GM19099 (cell line): ENCODE data around the gene FAM241B.

Experiments used
- POLR2A ChIP-seq: IDR thresholded peaks from 3 replicates; pipeline ENCODE4 v1.6.1; 2011; ENCODE audit warnings: low read depth; ENCODE audit not compliant: insufficient read length; ENCODE audit errors: extremely low read depth

Gene FAM241B

DNA sequence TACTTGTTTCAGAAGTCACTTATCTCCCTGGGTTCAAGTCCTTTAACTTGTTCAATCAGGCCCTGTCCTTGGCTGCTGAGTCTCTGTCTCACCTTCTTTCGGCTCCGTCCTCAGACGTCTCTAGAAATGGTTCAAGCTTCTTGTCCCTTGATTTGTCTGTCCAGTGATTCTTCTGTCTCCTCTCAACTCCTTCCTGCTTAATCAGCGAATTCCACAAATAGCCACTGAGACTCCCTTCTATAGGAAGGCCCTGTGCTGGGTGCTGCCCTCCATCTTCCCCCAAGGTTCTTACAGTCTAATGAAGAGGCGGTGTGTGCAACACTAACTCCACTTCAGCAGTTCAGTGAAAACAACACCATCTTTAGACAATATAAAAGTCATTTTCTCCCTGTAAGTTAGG is 12.7 kb downstream of the FAM241B start:
- TF ChIP-seq POLR2A, result no peak

DNA sequence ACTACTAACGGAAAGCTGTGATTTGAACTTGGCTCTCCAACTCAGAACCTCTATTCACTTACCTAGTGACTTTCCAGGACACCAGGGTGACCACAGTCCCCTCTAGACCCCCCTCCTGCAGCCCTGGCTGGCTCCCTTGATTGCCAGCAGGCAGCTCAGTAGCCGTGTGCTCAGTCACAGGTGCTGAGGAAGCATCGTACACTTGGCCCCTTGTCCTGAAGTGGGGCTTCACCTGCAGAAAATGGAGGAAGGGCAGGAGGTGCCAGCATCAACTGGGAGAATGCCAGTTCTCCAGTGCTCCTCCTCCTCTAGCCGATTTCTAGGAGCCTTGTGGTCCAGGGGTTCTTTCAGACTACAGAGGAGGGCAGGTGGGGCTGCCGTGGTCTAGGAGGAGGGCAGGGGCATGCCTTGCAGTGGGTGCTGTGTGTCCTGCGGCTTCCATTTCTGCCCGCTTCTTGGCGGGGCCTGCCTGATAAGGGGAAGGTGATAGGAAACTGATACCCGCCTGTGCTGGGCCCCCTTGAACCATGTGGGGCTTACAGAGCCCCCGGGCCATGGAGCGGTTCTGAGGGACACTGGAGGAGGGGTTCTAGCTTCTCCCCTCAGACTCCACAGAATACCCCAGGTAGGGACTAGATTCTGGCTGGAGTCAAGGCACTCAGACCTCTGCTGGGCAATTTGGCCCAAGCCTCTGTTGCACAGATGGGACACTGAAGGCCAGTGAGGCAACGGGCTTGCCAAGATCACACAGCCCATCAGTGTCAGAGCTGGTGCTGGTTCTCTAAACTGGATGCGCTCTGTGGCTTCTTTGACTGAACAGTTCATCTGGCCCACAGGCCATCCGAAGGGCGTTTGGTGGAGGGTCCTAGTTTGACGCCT is 14.0 kb downstream of the FAM241B start:
- no peak for TF ChIP-seq POLR2A

DNA sequence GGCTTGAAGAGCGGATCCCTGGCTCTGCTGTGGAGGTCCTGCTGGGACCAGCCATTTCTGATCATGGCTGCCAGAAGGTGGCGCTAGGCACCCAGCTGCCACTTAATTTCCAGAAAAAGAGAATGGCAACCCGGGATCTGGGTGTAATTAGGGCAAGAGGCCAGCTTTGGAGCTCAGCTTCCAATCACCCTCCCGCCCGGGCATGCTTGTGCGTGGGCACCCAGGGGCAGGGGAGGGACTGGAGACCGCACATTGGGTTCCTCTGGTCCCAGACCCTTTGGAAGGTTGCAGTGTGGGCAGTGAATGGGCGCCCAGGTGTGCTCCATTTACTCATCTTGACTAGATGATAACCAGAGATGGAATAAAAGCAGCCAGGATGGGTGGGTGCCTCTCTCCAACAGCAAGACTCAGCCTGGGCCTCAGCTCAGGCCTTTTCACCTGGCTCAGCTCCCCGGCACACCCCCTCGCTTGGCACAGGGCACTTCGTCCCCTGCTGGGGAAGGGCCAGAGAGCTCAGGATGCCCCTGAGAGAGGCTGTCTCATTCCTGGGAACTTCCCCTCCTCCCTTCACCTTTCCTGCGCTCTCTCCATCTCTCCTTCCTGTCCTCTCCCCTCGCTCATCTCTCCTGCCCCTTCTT is 14.7 kb downstream of the FAM241B start:
- TF ChIP-seq POLR2A, result no peak

DNA sequence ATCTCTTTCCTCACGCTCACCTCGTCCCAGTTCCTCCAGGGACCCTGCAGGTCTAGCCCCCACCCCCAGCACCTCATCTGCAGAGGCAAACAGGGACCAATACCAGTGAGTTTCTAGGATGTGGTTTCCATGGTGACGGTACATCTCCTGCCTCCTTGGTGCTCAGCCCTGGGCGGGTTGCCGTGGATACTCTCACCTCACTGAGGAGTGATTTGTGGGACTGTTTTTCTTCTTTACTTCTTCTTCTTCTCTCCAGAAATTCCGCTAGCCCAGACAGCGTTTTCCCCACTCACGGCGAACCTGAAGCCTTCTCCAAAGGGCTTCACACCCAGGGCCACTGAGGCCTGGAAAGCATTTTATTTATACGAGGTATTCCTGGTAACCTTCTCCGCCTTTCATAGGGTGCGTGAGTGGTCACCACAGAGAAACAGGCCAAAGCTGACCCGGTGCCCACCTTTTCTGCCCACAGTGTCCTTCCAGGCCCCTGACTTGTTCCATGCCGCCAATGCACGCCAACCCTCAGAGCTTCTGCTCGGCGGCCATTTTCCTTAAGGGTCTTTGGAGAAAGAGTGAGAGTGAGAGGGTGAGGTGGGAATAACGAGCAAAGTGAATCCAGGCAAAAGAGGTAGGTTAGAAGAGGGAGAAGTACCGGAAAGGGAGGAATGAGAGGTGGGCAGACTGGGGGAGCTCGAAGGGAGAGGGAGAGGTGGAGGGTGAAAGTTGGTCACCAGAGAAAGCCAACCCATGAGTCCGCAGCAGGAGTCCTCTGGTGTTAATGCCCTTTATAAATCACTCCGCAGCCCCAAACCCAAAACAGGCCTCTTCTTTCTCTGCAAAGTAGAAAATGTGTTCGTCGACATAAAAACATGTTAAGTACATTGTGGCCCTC is 15.5 kb downstream of the FAM241B start:
- no peak for TF ChIP-seq POLR2A

DNA sequence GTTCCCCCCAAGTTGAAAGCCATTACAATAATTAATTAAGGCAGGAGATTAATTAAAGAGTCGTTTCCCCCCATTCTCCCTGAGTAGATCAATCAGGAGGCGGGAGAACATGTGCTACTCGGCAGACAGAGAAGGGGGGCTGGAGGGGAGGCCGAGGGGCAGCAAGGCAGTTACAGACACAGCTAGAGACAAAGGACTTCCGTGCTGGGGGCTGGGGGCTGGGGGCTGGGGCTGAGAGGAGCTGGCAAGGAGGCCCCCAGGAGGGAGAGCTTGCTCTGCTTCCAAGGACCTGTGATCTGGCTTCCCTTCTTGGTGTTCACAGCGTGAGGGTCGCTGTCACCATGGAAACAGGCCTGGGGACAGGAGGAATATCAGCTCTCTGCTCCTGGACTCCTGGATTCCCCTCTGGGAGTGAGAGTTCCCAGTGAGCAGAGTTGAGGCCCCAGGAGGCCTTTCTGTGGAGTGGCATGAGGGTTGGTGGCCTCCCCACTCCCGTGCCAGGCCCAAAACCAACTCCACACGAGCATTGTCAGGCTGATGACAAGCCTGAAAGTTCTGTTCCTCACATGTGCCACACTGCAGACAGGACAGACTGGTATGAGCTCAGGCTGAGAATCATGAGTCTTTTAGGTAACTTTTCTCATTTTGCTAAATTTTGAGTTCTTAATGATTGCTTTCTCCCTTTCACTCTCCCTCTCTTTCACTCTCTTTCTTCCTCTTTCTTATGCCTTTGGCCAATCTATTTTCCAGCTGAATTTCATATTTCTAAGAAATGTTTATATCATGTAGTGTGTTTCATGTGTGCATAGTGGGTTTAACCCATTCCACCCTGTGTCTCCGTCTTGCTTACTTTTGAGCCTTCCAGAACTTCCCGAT is 16.4 kb downstream of the FAM241B start:
- no peak for TF ChIP-seq POLR2A

DNA sequence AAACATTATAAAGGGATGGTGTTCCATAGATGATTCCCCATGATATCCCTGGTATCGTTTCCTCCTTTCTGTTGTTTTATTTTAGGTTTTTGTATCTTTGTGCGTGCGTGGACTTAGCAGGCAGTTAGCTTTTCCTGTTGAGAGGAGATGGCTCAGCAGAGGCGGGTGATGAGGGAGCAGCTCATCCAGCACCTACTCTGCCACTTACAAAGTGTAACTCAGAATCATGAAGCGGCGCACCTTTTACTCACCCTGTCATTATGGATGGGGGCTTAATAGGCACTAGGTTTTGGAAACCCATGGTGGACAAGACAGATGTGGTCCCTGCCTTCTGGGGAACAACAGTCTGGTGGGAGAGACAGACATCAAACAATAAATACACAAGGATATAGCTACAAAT is 17.1 kb downstream of the FAM241B start:
- TF ChIP-seq POLR2A, result no peak

DNA sequence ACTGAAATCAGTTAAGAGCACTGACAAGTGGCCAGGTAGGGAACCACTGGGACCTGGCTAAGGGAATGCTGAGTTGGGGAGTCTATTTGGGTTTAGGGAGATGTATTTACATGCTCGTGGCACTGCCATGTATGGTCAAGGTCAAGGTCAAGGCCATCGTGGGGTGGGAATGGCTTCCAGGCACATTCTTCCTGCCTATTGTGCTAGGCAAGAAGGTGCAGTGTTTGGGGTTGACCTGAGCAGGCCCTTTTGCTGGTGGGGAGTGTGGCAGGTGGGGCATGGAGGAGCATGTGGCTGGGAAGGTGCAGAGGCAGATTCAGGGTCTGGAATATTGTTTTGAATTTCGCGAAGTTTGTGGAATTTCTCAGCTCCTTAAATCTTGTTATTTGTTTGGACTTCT is 17.8 kb downstream of the FAM241B start:
- TF ChIP-seq POLR2A, result no peak

DNA sequence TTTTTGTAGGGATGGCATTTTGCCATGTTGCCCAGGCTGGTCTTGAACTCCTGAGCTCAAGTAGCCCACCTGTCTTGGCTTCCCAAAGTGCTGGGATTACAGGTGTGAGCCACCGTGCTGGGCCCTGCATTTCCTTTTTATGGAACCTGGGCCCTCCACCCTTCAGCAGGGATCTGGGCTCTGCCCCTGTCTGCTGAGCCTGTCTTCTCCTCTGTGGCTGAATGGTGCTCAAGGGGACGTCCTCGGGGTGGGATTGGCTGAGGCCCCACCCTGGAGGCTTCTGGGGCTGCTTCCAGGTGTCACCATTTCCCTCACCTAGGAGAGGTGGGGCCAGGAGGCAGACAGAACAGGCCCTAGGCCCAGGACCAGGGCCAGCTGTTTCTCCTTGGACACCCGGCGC is 18.4 kb downstream of the FAM241B start:
- TF ChIP-seq POLR2A, result no peak

DNA sequence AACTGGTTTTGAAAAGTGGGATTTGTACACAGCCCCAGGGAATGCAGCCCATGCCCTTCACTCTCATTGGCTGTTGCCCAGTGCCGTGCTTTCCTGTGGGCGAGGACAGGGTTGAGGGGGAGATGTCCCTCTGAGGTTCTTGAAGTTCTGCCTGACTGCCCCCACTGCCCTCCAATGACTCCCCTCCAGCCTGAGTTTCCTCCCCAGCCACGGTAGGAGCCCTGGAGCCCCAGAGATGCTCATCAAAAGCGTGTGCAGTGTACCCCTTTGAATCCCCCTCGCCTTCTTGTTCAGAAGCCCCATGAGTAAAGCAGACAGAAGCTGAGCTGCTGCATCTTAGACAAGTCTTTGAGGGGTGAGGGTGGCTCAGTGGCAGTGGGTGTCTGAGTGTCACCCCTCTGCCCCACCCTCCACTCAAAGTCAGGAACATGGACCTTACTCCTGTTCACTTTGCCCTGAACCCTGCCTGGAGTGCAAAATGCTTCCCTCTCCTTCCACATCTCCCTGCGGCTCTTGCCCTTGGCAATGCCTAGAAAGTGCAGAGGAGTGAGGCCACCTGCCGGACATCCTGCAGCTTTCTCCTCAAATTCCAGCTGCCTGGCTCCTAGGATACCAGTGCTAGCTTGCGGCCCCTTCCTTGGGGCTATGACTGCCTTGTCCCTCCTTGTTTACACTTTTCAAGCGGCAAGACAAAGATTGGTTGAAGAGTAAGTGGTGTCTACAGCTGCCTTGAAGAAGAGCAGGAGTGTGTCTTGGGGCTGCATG is 19.9 kb downstream of the FAM241B start:
- no peak for TF ChIP-seq POLR2A

DNA sequence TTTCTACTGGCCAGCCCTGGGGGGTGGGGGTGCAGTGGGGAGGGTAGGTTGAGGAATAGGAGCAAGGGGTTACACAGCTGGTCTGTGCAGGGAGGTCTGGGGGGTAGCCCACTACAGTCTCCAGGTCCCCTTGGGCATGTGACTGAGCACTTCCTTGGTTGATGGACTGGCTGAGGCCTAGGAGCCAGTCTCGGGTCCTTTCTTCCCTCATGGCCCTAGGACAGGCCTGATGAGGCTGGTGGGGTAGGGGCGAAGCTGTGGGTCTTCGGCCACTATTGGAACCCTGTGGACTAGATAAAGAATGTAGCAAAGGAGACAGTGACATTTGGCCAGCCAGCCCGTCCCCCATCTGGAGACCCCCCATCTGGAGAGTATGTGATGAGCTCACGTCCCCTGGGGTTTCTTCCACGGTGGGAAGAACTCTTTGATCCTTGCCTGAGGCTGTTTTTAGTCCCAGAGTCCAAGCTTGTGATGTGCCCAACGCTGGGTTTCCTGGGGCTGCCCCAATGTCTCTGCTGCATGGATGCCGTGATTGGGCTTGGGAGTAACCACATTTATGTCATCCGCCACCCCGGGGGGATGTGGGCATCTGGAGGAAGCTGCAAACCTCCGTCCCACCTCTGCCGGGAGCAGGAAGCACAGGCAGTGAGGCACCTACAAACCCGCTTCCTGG is 20.7 kb downstream of the FAM241B start:
- TF ChIP-seq POLR2A, result no peak

DNA sequence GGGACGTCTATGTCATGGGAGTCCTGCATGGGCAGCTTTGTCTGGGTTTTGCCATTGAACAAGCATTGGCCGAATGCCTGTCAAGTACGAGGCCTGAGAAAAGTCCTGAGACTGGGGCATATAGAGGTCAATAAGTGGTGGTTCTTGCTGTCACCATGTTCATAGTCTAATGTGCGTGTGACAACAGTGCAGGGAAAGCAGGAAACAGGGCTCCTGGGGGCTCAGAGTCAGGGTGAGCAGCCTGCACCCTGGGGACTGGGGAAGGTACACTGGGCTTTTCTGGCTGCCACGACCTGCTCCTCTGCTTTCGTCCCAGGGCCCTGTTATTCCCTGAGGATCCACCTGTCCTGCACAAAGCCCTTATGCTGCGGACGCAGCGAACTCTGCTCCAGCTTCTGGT is 21.3 kb downstream of the FAM241B start:
- no peak for TF ChIP-seq POLR2A

DNA sequence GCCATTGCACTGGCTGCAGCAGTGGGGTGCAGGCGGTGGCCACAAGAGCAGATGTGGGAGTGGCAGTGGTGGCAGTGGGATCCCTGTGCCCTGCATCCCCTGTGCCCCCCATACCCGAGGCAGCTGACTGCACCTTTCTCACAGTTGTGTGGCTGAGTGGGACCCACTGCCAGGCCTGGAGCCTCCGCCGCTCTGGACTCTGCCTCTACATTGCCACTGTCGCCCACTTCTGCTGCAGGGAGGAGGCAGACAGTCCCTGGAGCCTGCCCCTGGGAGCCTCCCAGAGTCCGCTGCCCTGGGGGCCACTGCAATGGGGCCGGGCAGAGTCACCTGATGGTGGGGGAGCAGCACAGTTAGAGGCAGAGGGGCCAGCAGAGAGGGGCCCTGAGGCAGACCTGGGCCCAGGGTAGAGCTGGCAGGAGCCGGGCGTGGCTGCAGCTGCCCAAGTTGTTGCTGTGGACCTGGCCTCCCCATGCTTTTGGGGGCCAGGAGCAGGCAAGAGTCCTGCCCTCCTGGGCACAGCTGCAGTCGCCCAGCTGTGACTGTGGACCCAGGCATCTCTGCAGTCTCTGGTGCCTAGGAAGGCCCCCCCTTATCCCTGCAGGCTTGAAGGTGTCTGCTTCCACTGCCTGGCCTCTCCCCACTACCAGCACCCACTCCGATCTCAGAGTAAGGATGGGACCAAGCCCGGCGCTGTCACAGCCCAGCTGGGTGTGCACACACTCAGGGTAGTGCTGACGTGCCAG is 22.2 kb downstream of the FAM241B start:
- no peak for TF ChIP-seq POLR2A

DNA sequence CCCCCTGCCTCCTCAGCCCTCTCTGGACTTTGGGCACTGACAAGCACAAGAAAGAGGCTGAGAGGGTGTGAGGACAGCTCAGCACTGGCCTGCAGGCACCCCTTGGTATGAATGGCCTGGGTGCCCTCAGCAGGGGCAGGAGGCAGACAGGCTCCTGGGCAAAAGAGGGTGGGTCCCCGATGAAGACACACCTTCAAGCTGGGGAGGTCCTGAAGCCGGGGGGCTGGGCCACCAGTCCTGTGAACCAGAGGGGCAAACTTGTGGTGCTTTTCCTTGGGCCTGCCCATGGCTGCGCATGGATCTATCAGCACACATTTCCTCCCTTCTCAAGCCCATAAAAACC is 22.8 kb downstream of the FAM241B start:
- TF ChIP-seq POLR2A, result no peak
